Hematopoietic multipotent progenitor cell treated with erythropoietin and hydrocortisone succinate and interleukin-3 and kit ligand, for 4 days (in vitro differentiated cells): Measurements from ENCODE around the gene ABCA1.

Source experiments
- DNase-seq: peaks from one replicate; pipeline ENCODE4 v3.0.0-alpha.2; 2015

ABCA1 gene

GRCh38 chr9:104747565-104748358, 180.2 kb downstream of the ABCA1 start, which contains the start of gene NIPSNAP3A:
Gene NIPSNAP3A, plus strand, starts transcription at chr9:104747683. Its CDS starts 110 bp downstream, at chr9:104747793.
- peak; percentile 95 for DNase-seq

- no peak for DNase-seq
These were observed 180.8 kb downstream of the ABCA1 start for GRCh38 chr9:104747245-104747564.

DNA sequence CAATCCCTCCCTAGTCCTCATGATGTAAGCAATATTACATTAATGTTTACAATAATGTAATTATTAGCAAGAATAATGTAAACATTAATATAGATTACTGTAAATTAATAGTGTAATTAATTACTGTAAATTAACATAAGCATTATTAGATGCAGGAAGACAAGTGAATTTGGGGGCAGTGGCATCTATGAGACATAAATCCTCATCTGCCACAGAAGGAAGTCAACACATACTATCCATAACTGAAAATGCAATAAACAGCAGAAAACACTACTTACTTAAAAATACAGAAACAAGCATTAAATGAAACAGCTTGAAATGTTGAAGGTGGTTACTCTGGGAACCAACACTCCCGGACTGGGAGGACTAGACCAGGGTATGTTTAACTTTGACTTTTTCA, 181.2 kb downstream of the ABCA1 start:
- no peak for DNase-seq

- no peak for DNase-seq
These were observed 181.7 kb downstream of the ABCA1 start for GRCh38 chr9:104746285-104746684.

DNA sequence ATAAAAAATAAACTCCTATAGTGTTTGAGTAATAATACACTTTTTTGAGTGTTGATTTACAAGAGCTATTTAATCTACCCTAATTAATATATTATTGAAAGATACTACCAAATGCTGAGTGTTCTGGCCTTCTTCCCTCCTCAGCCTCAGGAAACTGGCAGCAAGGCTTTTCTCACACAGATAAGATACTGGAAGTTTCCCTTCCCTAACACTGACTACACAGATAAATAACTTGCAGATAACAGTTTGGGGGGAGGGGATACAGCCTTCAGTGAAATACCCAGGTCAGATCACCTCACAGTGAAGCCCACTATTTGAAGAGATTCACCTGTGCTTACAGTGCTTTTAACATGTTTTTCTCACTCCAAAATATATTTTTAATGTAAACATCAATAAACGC, 182.1 kb downstream of the ABCA1 start:
- DNase-seq, result peak; percentile 42

DNA sequence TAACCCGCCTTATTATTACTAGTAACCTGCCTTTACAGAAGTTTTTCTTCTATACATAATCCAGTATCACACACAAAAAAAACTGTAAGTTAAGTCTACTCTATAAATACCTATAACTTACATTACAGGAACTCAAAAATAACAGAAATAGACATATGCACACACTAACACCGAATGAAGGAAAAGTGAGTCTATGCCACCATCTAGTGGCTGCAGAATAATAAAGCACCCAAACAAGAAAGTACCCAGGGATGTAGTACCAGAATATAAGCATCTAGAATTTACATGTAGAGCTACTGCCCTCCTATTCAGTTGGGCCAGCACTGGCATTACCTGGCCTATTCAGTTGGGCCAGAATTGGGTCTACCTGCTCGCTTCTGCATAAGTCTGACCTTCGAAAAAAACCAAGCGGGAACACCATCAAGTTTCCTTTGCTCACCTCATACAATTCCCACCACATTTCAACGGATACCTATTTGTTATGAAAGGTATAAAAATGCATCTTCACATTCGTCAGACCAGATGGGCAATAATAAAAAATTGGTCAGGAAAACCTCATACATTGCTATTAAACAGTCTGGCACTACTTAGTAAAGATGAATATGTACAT, 184.5 kb downstream of the ABCA1 start:
- peak; percentile 87 for DNase-seq

GRCh38 chr9:104740621-104741020, 187.3 kb downstream of the ABCA1 start:
- no peak for DNase-seq

- DNase-seq, result no peak
These were observed 189.5 kb downstream of the ABCA1 start for GRCh38 chr9:104738452-104738851.
